DMS79 (cell line): ENCODE measurements around the gene TRPM1.
A peak's percentile ranks its signal among the peaks of the same experiment; 100 is the strongest.

ENCODE experiments used
- DNase-seq: peaks from one replicate; lab custom pipeline; 2025; lab: John Stamatoyannopoulos, UW

Gene TRPM1

GRCh38 chr15:30969724-30970123, 131.8 kb downstream of the TRPM1 start:
- no peak for DNase-seq

GRCh38 chr15:30963681-30964080, 137.8 kb downstream of the TRPM1 start:
- DNase-seq, result no peak

GRCh38 chr15:30962659-30963058, 138.9 kb downstream of the TRPM1 start:
- DNase-seq, result no peak

GRCh38 chr15:30962079-30962478, 139.4 kb downstream of the TRPM1 start:
- DNase-seq, result peak; percentile 4

- no peak for DNase-seq
Measured at GRCh38 chr15:30958219-30958618, 143.3 kb downstream of the TRPM1 start.

GRCh38 chr15:30956216-30957124, 145.1 kb downstream of the TRPM1 start:
- DNase-seq, result no peak

- no peak for DNase-seq
Measured at GRCh38 chr15:30954674-30955073, 146.9 kb downstream of the TRPM1 start.

- no peak for DNase-seq
Measured at GRCh38 chr15:30953731-30954378, 147.7 kb downstream of the TRPM1 start.

- DNase-seq, result no peak
Measured at GRCh38 chr15:30953183-30953582, 148.3 kb downstream of the TRPM1 start.
